Transverse colon (tissue), 3 donors: ENCODE data around the gene LILRA5.

ENCODE experiments used
- CTCF ChIP-seq, 5 experiments: fragments of 200-600 bp in 3 of 5; fragments of 450-650 bp in 2 of 5; sonication (generic) in 3 of 5; IDR thresholded peaks; 1 replicate in 2 of 5; 2 replicates in 3 of 5; pipeline ENCODE4 v1.5.1; 2016 to 2017; ENCODE audit warnings: antibody characterized with exemption in 5 of 5, inconsistent platforms in 3 of 5, mild to moderate bottlenecking in 2 of 5, moderate library complexity in 1 of 5
- EP300 ChIP-seq: sonication (generic); formaldehyde crosslinking; IDR thresholded peaks from one replicate; pipeline ENCODE4 v1.6.1; 2017; ENCODE audit warnings: antibody characterized with exemption, low read depth
- POLR2A ChIP-seq: fragments of 450-650 bp; IDR thresholded peaks from one replicate; pipeline ENCODE4 v1.6.1; 2016; ENCODE audit warnings: antibody characterized with exemption, mild to moderate bottlenecking, moderate library complexity

- TF ChIP-seq CTCF (IDR thresholded peaks at IDR 0.05) (no peak), EP300 (no peak), POLR2A (no peak)
Observed at GRCh38 chr19:54352041-54352440, 39.1 kb upstream of the LILRA5 start.
